ENCODE data around the gene AATF.

DNA sequence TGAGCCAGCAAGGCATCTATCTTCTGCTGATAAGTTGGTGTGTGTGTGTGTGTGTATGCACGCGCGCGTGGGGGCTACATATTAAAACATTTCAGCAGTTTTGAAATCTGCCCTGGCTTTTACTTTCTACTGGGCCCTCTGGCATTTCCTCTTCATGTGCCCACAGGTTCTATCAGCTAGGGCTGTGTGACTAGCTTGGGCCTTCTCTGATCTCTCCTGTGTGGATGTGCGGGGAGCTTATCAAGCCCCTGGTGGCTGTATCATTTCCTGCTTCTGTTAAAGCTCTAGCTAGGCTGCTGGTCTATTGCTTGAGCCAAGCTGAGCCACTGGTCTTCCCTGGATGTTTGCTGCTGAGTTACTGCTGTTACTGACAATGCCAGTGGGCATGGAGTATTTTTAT, 132.5 kb downstream of the AATF start:
- TF ChIP-seq, protein P1, sequence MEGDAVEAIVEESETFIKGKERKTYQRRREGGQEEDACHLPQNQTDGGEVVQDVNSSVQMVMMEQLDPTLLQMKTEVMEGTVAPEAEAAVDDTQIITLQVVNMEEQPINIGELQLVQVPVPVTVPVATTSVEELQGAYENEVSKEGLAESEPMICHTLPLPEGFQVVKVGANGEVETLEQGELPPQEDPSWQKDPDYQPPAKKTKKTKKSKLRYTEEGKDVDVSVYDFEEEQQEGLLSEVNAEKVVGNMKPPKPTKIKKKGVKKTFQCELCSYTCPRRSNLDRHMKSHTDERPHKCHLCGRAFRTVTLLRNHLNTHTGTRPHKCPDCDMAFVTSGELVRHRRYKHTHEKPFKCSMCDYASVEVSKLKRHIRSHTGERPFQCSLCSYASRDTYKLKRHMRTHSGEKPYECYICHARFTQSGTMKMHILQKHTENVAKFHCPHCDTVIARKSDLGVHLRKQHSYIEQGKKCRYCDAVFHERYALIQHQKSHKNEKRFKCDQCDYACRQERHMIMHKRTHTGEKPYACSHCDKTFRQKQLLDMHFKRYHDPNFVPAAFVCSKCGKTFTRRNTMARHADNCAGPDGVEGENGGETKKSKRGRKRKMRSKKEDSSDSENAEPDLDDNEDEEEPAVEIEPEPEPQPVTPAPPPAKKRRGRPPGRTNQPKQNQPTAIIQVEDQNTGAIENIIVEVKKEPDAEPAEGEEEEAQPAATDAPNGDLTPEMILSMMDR (IDR thresholded peaks at IDR 0.05): no peak
- TF ChIP-seq POLR2AphosphoS5 (IDR thresholded peaks at IDR 0.05; ENCODE audit: insufficient read depth in 1 of 2, low read depth in 1 of 2): no peak
